ENCODE data around the gene SRPK3.

GRCh38 chrX:153744210-153745066, 36.4 kb upstream of the SRPK3 start:
- peak; percentile 47 for TF ChIP-seq CTCF (IDR thresholded peaks at IDR 0.05; ENCODE audit: low read depth, low read length, poor library complexity, severe bottlenecking)
- TF ChIP-seq EZH2phosphoT487 (IDR thresholded peaks at IDR 0.05; ENCODE audit: borderline replicate concordance, low read length) = no peak
